CD4-positive, alpha-beta T cell treated with Interleukin-4 for 4 hours (primary cell): ENCODE results near the gene UVRAG.
"Not testable (repeated sequence)": the region's sequence is repeated elsewhere in the genome, so short reads cannot be mapped to it uniquely, and the experiment has no call there.

Source experiments
- DNase-seq: peaks from one replicate; pipeline ENCODE4 v3.0.0-alpha.2; 2020

The UVRAG gene

GRCh38 chr11:75850787-75851186, 35.8 kb downstream of the UVRAG start:
- no peak for DNase-seq

- DNase-seq = no peak
Observed at GRCh38 chr11:75851203-75851602, 36.2 kb downstream of the UVRAG start.

- no peak for DNase-seq
Observed at GRCh38 chr11:75852406-75853017, 37.5 kb downstream of the UVRAG start.

GRCh38 chr11:75853563-75853962, 38.6 kb downstream of the UVRAG start:
- not testable (repeated sequence) for DNase-seq

GRCh38 chr11:75853971-75854370, 39.0 kb downstream of the UVRAG start:
- no peak for DNase-seq

- no peak for DNase-seq
Observed at GRCh38 chr11:75855206-75855605, 40.2 kb downstream of the UVRAG start.

GRCh38 chr11:75856912-75857311, 41.9 kb downstream of the UVRAG start:
- DNase-seq = no peak

- DNase-seq = no peak
Observed at GRCh38 chr11:75858042-75858441, 43.0 kb downstream of the UVRAG start.

GRCh38 chr11:75858613-75859012, 43.6 kb downstream of the UVRAG start:
- no peak for DNase-seq

GRCh38 chr11:75859614-75860013, 44.6 kb downstream of the UVRAG start:
- DNase-seq = no peak

- no peak for DNase-seq
Observed at GRCh38 chr11:75862437-75862836, 47.4 kb downstream of the UVRAG start.

GRCh38 chr11:75867778-75868374, 52.9 kb downstream of the UVRAG start:
- peak; percentile 64 for DNase-seq

GRCh38 chr11:75868990-75869389, 54.0 kb downstream of the UVRAG start:
- no peak for DNase-seq

GRCh38 chr11:75869661-75870455, 54.8 kb downstream of the UVRAG start:
- DNase-seq = no peak

- DNase-seq = no peak
Observed at GRCh38 chr11:75872887-75873416, 57.9 kb downstream of the UVRAG start.

- DNase-seq = peak; percentile 18
Observed at GRCh38 chr11:75873417-75874221, 58.6 kb downstream of the UVRAG start.

GRCh38 chr11:75874684-75875341, 59.8 kb downstream of the UVRAG start:
- DNase-seq = no peak

GRCh38 chr11:75877327-75877726, 62.3 kb downstream of the UVRAG start:
- not testable (repeated sequence) for DNase-seq

GRCh38 chr11:75877931-75878330, 62.9 kb downstream of the UVRAG start:
- not testable (repeated sequence) for DNase-seq

- no peak for DNase-seq
Observed at GRCh38 chr11:75878933-75879332, 63.9 kb downstream of the UVRAG start.

- DNase-seq = no peak
Observed at GRCh38 chr11:75879737-75880136, 64.7 kb downstream of the UVRAG start.

- not testable (repeated sequence) for DNase-seq
Observed at GRCh38 chr11:75880343-75880742, 65.3 kb downstream of the UVRAG start.
